MM.1S (cell line): ENCODE results near the gene SRC.

ENCODE experiments used
- DNase-seq: peaks from one replicate; pipeline ENCODE4 v3.0.0-alpha.2; 2015
- H2AFZ ChIP-seq: fragments of 300-600 bp; sonication (generic); 2 replicates; pipeline ENCODE4 v1.6.0; 2016; ENCODE audit warnings: antibody characterized with exemption, low read length
- H3F3A ChIP-seq: fragments of 300-600 bp; sonication (generic); 2 replicates; pipeline ENCODE4 v1.6.1; 2016; ENCODE audit warnings: mild to moderate bottlenecking, antibody characterized with exemption, low read length, moderate library complexity, mixed read lengths; ENCODE audit not compliant: insufficient read depth
- H3K27ac ChIP-seq: fragments of 300-600 bp; sonication (generic); 2 replicates; pipeline ENCODE4 v1.5.1; 2016; ENCODE audit warnings: mild to moderate bottlenecking, low read length
- H3K27me3 ChIP-seq: fragments of 300-600 bp; sonication (generic); replicated peaks from 2 replicates; pipeline ENCODE4 v1.6.0; 2016; ENCODE audit warnings: low read length; ENCODE audit not compliant: insufficient read depth
- H3K36me3 ChIP-seq: fragments of 300-600 bp; sonication (generic); replicated peaks from 2 replicates; pipeline ENCODE4 v1.6.1; 2016; ENCODE audit warnings: mild to moderate bottlenecking, low read length, mixed read lengths; ENCODE audit not compliant: insufficient read depth
- H3K4me1 ChIP-seq: fragments of 300-600 bp; sonication (generic); 2 replicates; pipeline ENCODE4 v1.6.1; 2016; ENCODE audit warnings: low read length, mixed read lengths
- H3K4me2 ChIP-seq: fragments of 300-600 bp; sonication (generic); 2 replicates; pipeline ENCODE4 v1.6.0; 2016; ENCODE audit warnings: low read depth, low read length
- H3K4me3 ChIP-seq: fragments of 300-600 bp; sonication (generic); 2 replicates; pipeline ENCODE4 v1.5.1; 2016; ENCODE audit warnings: low read length, mixed read lengths
- H3K79me2 ChIP-seq: fragments of 300-600 bp; sonication (generic); 2 replicates; pipeline ENCODE4 v1.6.1; 2016; ENCODE audit warnings: mixed run types, low read length, mixed read lengths
- H3K9ac ChIP-seq: fragments of 300-600 bp; sonication (generic); 2 replicates; pipeline ENCODE4 v1.6.1; 2016; ENCODE audit warnings: low read length, mixed read lengths
- H3K9me2 ChIP-seq: fragments of 300-600 bp; sonication (generic); replicated peaks from 2 replicates; pipeline ENCODE4 v1.6.1; 2016; ENCODE audit warnings: mild to moderate bottlenecking, low read length, mixed read lengths; ENCODE audit not compliant: insufficient read depth
- H3K9me3 ChIP-seq: fragments of 300-600 bp; sonication (generic); replicated peaks from 2 replicates; pipeline ENCODE4 v1.6.1; 2016; ENCODE audit warnings: mild to moderate bottlenecking, low read length, mixed read lengths; ENCODE audit not compliant: insufficient read depth
- H4K20me1 ChIP-seq: fragments of 300-600 bp; sonication (generic); 2 replicates; pipeline ENCODE4 v1.6.1; 2016; ENCODE audit warnings: mild to moderate bottlenecking, low read length, moderate library complexity, mixed read lengths; ENCODE audit not compliant: insufficient read depth
- CTCF ChIP-seq: fragments of 300-600 bp; sonication (generic); IDR thresholded peaks from 2 replicates; pipeline ENCODE4 v1.5.1; 2016; ENCODE audit warnings: antibody characterized with exemption, low read length, mixed read lengths
- EZH2 ChIP-seq: fragments of 300-600 bp; sonication (generic); optimal IDR thresholded peaks from 2 replicates; pipeline ENCODE3; 2017; ENCODE audit warnings: low read depth, mild to moderate bottlenecking, antibody characterized with exemption, low read length, mixed read lengths
- EZH2phosphoT487 ChIP-seq: fragments of 300-600 bp; sonication (generic); IDR thresholded peaks from 2 replicates; pipeline ENCODE4 v1.6.1; 2018; ENCODE audit warnings: antibody characterized with exemption, low read length

The SRC gene

GRCh38 chr20:37342231-37343177, 3.4 kb upstream of the SRC start:
- H2AFZ ChIP-seq = no peak overlapping the region
- no peaks in the 10 kb centered on the region for H3K36me3 ChIP-seq
- H3K27me3 ChIP-seq = no peaks in the 10 kb centered on the region
- no peaks in the 10 kb centered on the region for H4K20me1 ChIP-seq
- H3K4me2 ChIP-seq = no peak overlapping the region
- DNase-seq = no peak
- H3K4me1 ChIP-seq = peaks cover 6% of the 10 kb centered on the region; the same call in 1 of the 2 replicates
- no peak overlapping the region for H3K4me3 ChIP-seq
- H3F3A ChIP-seq = peaks cover 4% of the 10 kb centered on the region; the same call in 1 of the 2 replicates
- no peak overlapping the region for H3K27ac ChIP-seq
- TF ChIP-seq EZH2 (no peak), CTCF (no peak), EZH2phosphoT487 (no peak)
- H3K9ac ChIP-seq = no peak overlapping the region
- no peaks in the 10 kb centered on the region for H3K9me3 ChIP-seq
- no peaks in the 10 kb centered on the region for H3K79me2 ChIP-seq
- H3K9me2 ChIP-seq = no peaks in the 10 kb centered on the region

GRCh38 chr20:37343212-37343993, 2.5 kb upstream of the SRC start:
- Histone ChIP-seq H3K4me1 (peaks cover 6% of the 10 kb centered on the region; the same call in 1 of the 2 replicates), H3K79me2 (no peaks in the 10 kb centered on the region), H3K27ac (no peak overlapping the region), H3K27me3 (no peaks in the 10 kb centered on the region), H2AFZ (no peak overlapping the region), H3K9me2 (no peaks in the 10 kb centered on the region), H3K4me3 (no peak overlapping the region), H3F3A (no peaks in the 10 kb centered on the region), H3K9ac (no peak overlapping the region), H3K9me3 (no peaks in the 10 kb centered on the region), H3K4me2 (no peak overlapping the region), H3K36me3 (no peaks in the 10 kb centered on the region), H4K20me1 (no peaks in the 10 kb centered on the region)
- no peak for TF ChIP-seq EZH2
- TF ChIP-seq EZH2phosphoT487 = no peak
- TF ChIP-seq CTCF = no peak
- DNase-seq = no peak

DNA sequence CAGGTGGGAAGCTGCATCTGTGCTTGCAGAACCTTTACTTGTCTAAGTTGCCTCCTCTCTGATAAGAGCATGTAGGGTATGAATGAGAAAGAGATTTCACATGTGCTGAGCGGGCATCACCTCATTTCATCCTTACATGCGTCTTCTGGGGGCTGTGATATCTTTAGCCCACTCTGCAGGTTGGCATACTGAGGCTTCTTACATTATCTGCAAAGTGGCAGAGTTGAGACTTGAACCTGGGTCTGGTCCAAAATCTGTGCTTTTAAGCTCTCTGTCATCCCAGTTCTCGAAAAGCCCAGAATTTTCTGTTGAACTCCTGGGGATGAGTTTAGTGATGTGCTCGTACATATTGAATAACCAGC, 2.0 kb upstream of the SRC start:
- Histone ChIP-seq H4K20me1 (no peaks in the 10 kb centered on the region), H3K9me3 (no peaks in the 10 kb centered on the region), H3K27me3 (no peaks in the 10 kb centered on the region), H3K4me1 (peaks cover 6% of the 10 kb centered on the region; the same call in 1 of the 2 replicates), H3K27ac (no peak overlapping the region), H3K9ac (no peak overlapping the region), H3K36me3 (no peaks in the 10 kb centered on the region), H3K4me2 (no peak overlapping the region), H3K9me2 (no peaks in the 10 kb centered on the region), H2AFZ (no peak overlapping the region), H3K4me3 (no peak overlapping the region), H3K79me2 (no peaks in the 10 kb centered on the region), H3F3A (no peaks in the 10 kb centered on the region)
- TF ChIP-seq EZH2 (no peak), CTCF (no peak), EZH2phosphoT487 (no peak)
- DNase-seq = no peak
